ENCODE measurements around the gene EPHA3.

DNA sequence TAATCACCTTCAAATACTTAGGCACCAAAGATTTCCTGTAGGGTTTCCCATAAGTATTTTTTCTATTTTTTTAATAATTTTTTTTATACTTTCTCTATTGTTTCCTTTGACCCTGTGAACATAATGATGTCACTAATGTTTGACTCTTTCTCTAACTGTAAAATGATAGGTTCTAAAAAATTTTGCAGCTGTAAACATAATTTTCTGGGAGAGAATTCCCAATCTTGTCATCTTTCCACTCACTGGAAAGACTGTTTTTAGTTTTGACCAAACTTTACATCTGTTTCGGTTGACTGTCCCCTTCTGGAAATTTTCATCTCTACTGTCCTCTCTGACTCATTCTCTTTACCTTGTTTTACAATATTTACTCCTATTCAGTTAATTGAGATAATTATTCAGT lies 5.5 kb upstream of the EPHA3 start:
- TF ChIP-seq, protein P1, sequence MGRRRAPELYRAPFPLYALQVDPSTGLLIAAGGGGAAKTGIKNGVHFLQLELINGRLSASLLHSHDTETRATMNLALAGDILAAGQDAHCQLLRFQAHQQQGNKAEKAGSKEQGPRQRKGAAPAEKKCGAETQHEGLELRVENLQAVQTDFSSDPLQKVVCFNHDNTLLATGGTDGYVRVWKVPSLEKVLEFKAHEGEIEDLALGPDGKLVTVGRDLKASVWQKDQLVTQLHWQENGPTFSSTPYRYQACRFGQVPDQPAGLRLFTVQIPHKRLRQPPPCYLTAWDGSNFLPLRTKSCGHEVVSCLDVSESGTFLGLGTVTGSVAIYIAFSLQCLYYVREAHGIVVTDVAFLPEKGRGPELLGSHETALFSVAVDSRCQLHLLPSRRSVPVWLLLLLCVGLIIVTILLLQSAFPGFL (CRISPR knock-in tag; IDR thresholded peaks at IDR 0.05) = no peak
- TF ChIP-seq POLR2A (conservative IDR thresholded peaks at IDR 0.05) (no peak), SMARCC2 (IDR thresholded peaks at IDR 0.05; ENCODE audit: low read depth) (no peak), KAT2B (IDR thresholded peaks at IDR 0.05; ENCODE audit: low read depth, low read length) (no peak), SNRNP70 (optimal IDR thresholded peaks at IDR 0.05; ENCODE audit: low read depth, low read length) (no peak), EP300 (IDR thresholded peaks at IDR 0.05; ENCODE audit: low read length) (no peak), MEF2D (tag; conservative IDR thresholded peaks at IDR 0.05; ENCODE audit: low read depth) (no peak)
- TF ChIP-seq, protein P2, sequence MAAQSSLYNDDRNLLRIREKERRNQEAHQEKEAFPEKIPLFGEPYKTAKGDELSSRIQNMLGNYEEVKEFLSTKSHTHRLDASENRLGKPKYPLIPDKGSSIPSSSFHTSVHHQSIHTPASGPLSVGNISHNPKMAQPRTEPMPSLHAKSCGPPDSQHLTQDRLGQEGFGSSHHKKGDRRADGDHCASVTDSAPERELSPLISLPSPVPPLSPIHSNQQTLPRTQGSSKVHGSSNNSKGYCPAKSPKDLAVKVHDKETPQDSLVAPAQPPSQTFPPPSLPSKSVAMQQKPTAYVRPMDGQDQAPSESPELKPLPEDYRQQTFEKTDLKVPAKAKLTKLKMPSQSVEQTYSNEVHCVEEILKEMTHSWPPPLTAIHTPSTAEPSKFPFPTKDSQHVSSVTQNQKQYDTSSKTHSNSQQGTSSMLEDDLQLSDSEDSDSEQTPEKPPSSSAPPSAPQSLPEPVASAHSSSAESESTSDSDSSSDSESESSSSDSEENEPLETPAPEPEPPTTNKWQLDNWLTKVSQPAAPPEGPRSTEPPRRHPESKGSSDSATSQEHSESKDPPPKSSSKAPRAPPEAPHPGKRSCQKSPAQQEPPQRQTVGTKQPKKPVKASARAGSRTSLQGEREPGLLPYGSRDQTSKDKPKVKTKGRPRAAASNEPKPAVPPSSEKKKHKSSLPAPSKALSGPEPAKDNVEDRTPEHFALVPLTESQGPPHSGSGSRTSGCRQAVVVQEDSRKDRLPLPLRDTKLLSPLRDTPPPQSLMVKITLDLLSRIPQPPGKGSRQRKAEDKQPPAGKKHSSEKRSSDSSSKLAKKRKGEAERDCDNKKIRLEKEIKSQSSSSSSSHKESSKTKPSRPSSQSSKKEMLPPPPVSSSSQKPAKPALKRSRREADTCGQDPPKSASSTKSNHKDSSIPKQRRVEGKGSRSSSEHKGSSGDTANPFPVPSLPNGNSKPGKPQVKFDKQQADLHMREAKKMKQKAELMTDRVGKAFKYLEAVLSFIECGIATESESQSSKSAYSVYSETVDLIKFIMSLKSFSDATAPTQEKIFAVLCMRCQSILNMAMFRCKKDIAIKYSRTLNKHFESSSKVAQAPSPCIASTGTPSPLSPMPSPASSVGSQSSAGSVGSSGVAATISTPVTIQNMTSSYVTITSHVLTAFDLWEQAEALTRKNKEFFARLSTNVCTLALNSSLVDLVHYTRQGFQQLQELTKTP (IDR thresholded peaks at IDR 0.05; ENCODE audit: low read depth in 1 of 2, partially characterized antibody in 2 of 2) = no peak
- TF ChIP-seq, protein P3, sequence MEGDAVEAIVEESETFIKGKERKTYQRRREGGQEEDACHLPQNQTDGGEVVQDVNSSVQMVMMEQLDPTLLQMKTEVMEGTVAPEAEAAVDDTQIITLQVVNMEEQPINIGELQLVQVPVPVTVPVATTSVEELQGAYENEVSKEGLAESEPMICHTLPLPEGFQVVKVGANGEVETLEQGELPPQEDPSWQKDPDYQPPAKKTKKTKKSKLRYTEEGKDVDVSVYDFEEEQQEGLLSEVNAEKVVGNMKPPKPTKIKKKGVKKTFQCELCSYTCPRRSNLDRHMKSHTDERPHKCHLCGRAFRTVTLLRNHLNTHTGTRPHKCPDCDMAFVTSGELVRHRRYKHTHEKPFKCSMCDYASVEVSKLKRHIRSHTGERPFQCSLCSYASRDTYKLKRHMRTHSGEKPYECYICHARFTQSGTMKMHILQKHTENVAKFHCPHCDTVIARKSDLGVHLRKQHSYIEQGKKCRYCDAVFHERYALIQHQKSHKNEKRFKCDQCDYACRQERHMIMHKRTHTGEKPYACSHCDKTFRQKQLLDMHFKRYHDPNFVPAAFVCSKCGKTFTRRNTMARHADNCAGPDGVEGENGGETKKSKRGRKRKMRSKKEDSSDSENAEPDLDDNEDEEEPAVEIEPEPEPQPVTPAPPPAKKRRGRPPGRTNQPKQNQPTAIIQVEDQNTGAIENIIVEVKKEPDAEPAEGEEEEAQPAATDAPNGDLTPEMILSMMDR (IDR thresholded peaks at IDR 0.05 in 2 of 3, conservative IDR thresholded peaks at IDR 0.05 in 1 of 3; ENCODE audit: insufficient read depth in 2 of 3, low read depth in 1 of 3, low read length in 3 of 3) = no peak

All from K562 (cell line).